Urothelium cell line (cell line): Measurements from ENCODE around the gene SNX18.
A peak's percentile ranks its signal among the peaks of the same experiment; 100 is the strongest.
"Not testable (repeated sequence)": the region's sequence is repeated elsewhere in the genome, so short reads cannot be mapped to it uniquely, and the experiment has no call there.

Experiments used
- DNase-seq: peaks from one replicate; pipeline ENCODE4 v3.0.0; 2011; ENCODE audit warnings: low spot score, mixed read lengths
- FAIRE-seq: peaks from 2 replicates; lab custom pipeline; 2011; peaks lifted over from hg19 to GRCh38; lab: Jason Lieb, UNC

The SNX18 gene

GRCh38 chr5:54517512-54518145 is at the start of gene SNX18:
Gene SNX18, plus strand, starts transcription at chr5:54517759. Its CDS starts 194 bp downstream, at chr5:54517953.
- no peak for FAIRE-seq

GRCh38 chr5:54469622-54470021 is 47.9 kb upstream of the SNX18 start:
- DNase-seq (no peak), FAIRE-seq (no peak)

More at GRCh38 chr5:54517512-54518145, at the start of gene SNX18:
- peak; percentile 93 for DNase-seq

- FAIRE-seq (no peak), DNase-seq (no peak)
Observed at GRCh38 chr5:54470128-54470527, 47.4 kb upstream of the SNX18 start.

- FAIRE-seq (no peak), DNase-seq (no peak)
Observed at GRCh38 chr5:54470677-54471076, 46.9 kb upstream of the SNX18 start.

GRCh38 chr5:54471398-54471797 is 46.2 kb upstream of the SNX18 start:
- DNase-seq = no peak
- FAIRE-seq = no peak

GRCh38 chr5:54476682-54477081 is 40.9 kb upstream of the SNX18 start:
- no peak for DNase-seq
- no peak for FAIRE-seq

- DNase-seq (no peak), FAIRE-seq (no peak)
Observed at GRCh38 chr5:54477941-54478478, 39.5 kb upstream of the SNX18 start.

GRCh38 chr5:54480296-54480695 is 37.3 kb upstream of the SNX18 start:
- no peak for DNase-seq
- no peak for FAIRE-seq

GRCh38 chr5:54484219-54484894 is 33.2 kb upstream of the SNX18 start:
- FAIRE-seq = no peak
- no peak for DNase-seq

GRCh38 chr5:54485659-54486058 is 31.9 kb upstream of the SNX18 start:
- FAIRE-seq, DNase-seq: not testable (repeated sequence)

- DNase-seq, FAIRE-seq: not testable (repeated sequence)
Observed at GRCh38 chr5:54489648-54489979, 27.9 kb upstream of the SNX18 start.

GRCh38 chr5:54491326-54491725 is 26.2 kb upstream of the SNX18 start:
- no peak for FAIRE-seq
- DNase-seq = no peak

GRCh38 chr5:54492178-54492577 is 25.4 kb upstream of the SNX18 start:
- DNase-seq (no peak), FAIRE-seq (no peak)

GRCh38 chr5:54495027-54495426 is 22.5 kb upstream of the SNX18 start:
- FAIRE-seq (no peak), DNase-seq (no peak)

GRCh38 chr5:54514291-54514690 is 3.3 kb upstream of the SNX18 start:
- no peak for FAIRE-seq
- no peak for DNase-seq

- FAIRE-seq = no peak
- no peak for DNase-seq
Observed at GRCh38 chr5:54514841-54515432, 2.6 kb upstream of the SNX18 start.

GRCh38 chr5:54515634-54516033 is 1.9 kb upstream of the SNX18 start:
- no peak for FAIRE-seq
- no peak for DNase-seq

- no peak for FAIRE-seq
- DNase-seq = no peak
Observed at GRCh38 chr5:54516051-54516655, 1.4 kb upstream of the SNX18 start.

GRCh38 chr5:54517174-54517511 is 416 bp upstream of the SNX18 start:
- FAIRE-seq = no peak
- DNase-seq = no peak

GRCh38 chr5:54518146-54518817 is 723 bp downstream of the SNX18 start:
- FAIRE-seq (no peak), DNase-seq (peak; percentile 52)

- DNase-seq (peak; percentile 35), FAIRE-seq (no peak)
Observed at GRCh38 chr5:54518818-54519508, 1.4 kb downstream of the SNX18 start.
